ENCODE data around the gene OAS2. TPM values are rescaled to one million over a fixed set of nuclear protein-coding genes. Genes with fewer than 3 reads are reported as not detected.

The OAS2 gene
- total and polyA plus RNA-seq, 2 donors (not counting 1 experiment from before 2014, with no cell fraction given), result 2.2 to 3.1 TPM

DNA sequence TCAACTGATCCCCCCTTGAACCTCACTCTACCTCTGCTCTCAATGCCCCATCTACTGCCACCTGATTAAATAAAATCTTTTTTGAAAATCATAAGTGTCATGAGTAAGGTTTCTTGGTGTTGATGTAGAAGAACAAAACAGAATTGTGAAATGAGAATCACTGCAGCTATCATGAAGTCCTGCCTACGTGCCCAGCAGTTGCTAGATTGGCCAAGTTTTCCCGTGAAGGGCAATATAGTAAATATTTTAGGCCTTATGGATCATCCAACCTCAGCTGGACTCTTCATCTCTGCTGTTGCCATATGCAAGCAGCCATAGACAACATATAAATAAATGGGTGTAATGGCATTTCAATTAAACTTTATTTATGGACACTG lies 45.2 kb upstream of the OAS2 start:
- H3K9me3 ChIP-seq (ENCODE audit: control insufficient read depth, insufficient read depth, low read depth, low read length), result no peaks in the 10 kb centered on the region
- no peaks in the 10 kb centered on the region for H3K4me1 ChIP-seq (ENCODE audit: control insufficient read depth, extremely low read depth, insufficient read depth, low read length)
- no peaks in the 10 kb centered on the region for H4K20me1 ChIP-seq (ENCODE audit: control insufficient read depth, extremely low read depth, insufficient read depth, low read length)
- TF ChIP-seq CTCF (conservative IDR thresholded peaks at IDR 0.05 in 1 of 2, IDR thresholded peaks at IDR 0.05 in 1 of 2; ENCODE audit: low read depth in 1 of 2, low read length in 2 of 2) (no peak), EZH2 (IDR thresholded peaks at IDR 0.05; ENCODE audit: low read length, missing control alignments) (no peak)
- H3K4me3 ChIP-seq (replicated peaks in 1 of 4; ENCODE audit: control extremely low read depth in 1 of 4, insufficient read depth in 1 of 4, low read depth in 3 of 4, low read length in 4 of 4), result no peak overlapping the region
- H3K27ac ChIP-seq (ENCODE audit: insufficient read depth, low read length), result no peak overlapping the region
- no peak overlapping the region for H3K4me2 ChIP-seq (ENCODE audit: extremely low read depth, insufficient read depth, low read length)
- no peaks in the 10 kb centered on the region for H3K79me2 ChIP-seq (ENCODE audit: control insufficient read depth, insufficient read depth, low read length)
- no peak overlapping the region for H2AFZ ChIP-seq (ENCODE audit: low read length)
- H3K9ac ChIP-seq (ENCODE audit: insufficient read depth, low read length), result no peak overlapping the region
- no peaks in the 10 kb centered on the region for H3K36me3 ChIP-seq (ENCODE audit: control insufficient read depth, insufficient read depth, low read length)
- DNase-seq (ENCODE audit: low read depth in 2 of 2), result no peak
- H3K27me3 ChIP-seq (ENCODE audit: control insufficient read depth, insufficient read depth, low read length), result no peaks in the 10 kb centered on the region

DNA sequence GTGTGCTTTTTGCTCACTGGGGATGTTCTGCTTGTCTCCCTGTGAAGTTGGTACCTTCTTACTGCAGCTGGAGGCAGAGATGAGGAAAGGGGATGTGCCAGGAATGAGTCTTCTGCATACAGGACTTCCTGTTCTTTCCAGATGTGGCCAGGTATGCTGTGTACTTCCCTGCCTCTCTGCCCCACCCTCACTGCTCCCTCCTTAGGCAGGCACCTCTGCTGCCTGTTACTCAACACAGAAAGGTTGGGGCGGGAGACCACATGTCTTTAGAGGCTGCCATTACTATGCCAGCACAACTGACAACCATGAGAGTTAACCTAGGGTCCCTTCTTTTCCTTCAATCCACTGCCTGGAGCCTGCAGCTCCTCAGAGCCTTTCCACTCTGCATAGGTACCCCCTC lies 42.1 kb upstream of the OAS2 start:
- Histone ChIP-seq H3K79me2 (ENCODE audit: control insufficient read depth, insufficient read depth, low read length) (no peaks in the 10 kb centered on the region), H3K27me3 (ENCODE audit: control insufficient read depth, insufficient read depth, low read length) (no peaks in the 10 kb centered on the region), H3K9ac (ENCODE audit: insufficient read depth, low read length) (no peak overlapping the region), H3K4me2 (ENCODE audit: extremely low read depth, insufficient read depth, low read length) (no peak overlapping the region), H2AFZ (ENCODE audit: low read length) (no peak overlapping the region), H3K27ac (ENCODE audit: insufficient read depth, low read length) (no peak overlapping the region), H3K36me3 (ENCODE audit: control insufficient read depth, insufficient read depth, low read length) (no peaks in the 10 kb centered on the region), H4K20me1 (ENCODE audit: control insufficient read depth, extremely low read depth, insufficient read depth, low read length) (no peaks in the 10 kb centered on the region), H3K4me3 (replicated peaks in 1 of 4; ENCODE audit: control extremely low read depth in 1 of 4, insufficient read depth in 1 of 4, low read depth in 3 of 4, low read length in 4 of 4) (no peak overlapping the region), H3K9me3 (ENCODE audit: control insufficient read depth, insufficient read depth, low read depth, low read length) (no peaks in the 10 kb centered on the region), H3K4me1 (ENCODE audit: control insufficient read depth, extremely low read depth, insufficient read depth, low read length) (peaks cover 7% of the 10 kb centered on the region)
- TF ChIP-seq EZH2 (IDR thresholded peaks at IDR 0.05; ENCODE audit: low read length, missing control alignments), result no peak
- no peak for TF ChIP-seq CTCF (conservative IDR thresholded peaks at IDR 0.05 in 1 of 2, IDR thresholded peaks at IDR 0.05 in 1 of 2; ENCODE audit: low read depth in 1 of 2, low read length in 2 of 2)
- DNase-seq (ENCODE audit: low read depth in 2 of 2), result no peak

DNA sequence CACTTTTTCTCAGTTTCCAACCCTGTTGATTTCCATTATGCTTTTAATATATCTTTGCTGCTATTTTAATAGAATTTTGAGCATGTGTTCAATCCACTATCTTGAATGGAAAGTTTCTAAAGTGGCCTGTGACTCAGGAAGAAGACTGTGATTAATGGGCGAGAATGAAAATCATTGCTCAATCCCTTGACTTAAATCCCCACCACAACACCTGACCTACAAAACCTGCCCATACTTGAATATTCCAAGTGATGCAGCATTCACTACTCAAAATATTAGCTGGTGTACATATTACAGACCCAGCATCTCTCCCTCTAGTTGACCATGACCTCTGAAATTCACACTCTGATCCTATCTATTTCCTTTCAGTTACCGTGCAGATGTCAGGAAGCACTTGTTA lies 41.4 kb upstream of the OAS2 start:
- no peak for TF ChIP-seq EZH2 (IDR thresholded peaks at IDR 0.05; ENCODE audit: low read length, missing control alignments)
- TF ChIP-seq CTCF (conservative IDR thresholded peaks at IDR 0.05 in 1 of 2, IDR thresholded peaks at IDR 0.05 in 1 of 2; ENCODE audit: low read depth in 1 of 2, low read length in 2 of 2), result no peak
- no peaks in the 10 kb centered on the region for H3K79me2 ChIP-seq (ENCODE audit: control insufficient read depth, insufficient read depth, low read length)
- no peaks in the 10 kb centered on the region for H3K36me3 ChIP-seq (ENCODE audit: control insufficient read depth, insufficient read depth, low read length)
- H3K9ac ChIP-seq (ENCODE audit: insufficient read depth, low read length), result no peak overlapping the region
- no peak overlapping the region for H3K27ac ChIP-seq (ENCODE audit: insufficient read depth, low read length)
- no peaks in the 10 kb centered on the region for H4K20me1 ChIP-seq (ENCODE audit: control insufficient read depth, extremely low read depth, insufficient read depth, low read length)
- DNase-seq (ENCODE audit: low read depth in 2 of 2), result no peak
- H3K9me3 ChIP-seq (ENCODE audit: control insufficient read depth, insufficient read depth, low read depth, low read length), result no peaks in the 10 kb centered on the region
- H2AFZ ChIP-seq (ENCODE audit: low read length), result no peak overlapping the region
- H3K4me2 ChIP-seq (ENCODE audit: extremely low read depth, insufficient read depth, low read length), result no peak overlapping the region
- no peak overlapping the region for H3K4me3 ChIP-seq (replicated peaks in 1 of 4; ENCODE audit: control extremely low read depth in 1 of 4, insufficient read depth in 1 of 4, low read depth in 3 of 4, low read length in 4 of 4)
- no peaks in the 10 kb centered on the region for H3K27me3 ChIP-seq (ENCODE audit: control insufficient read depth, insufficient read depth, low read length)
- peaks cover 7% of the 10 kb centered on the region for H3K4me1 ChIP-seq (ENCODE audit: control insufficient read depth, extremely low read depth, insufficient read depth, low read length)

All from fibroblast of lung (primary cell).